Measurements from ENCODE around the gene LIN52.
A peak's percentile ranks its signal among the peaks of the same experiment; 100 is the strongest.

GRCh38 chr14:74084277-74085046 lies at the start of gene LIN52, which contains the start of gene ALDH6A1:
- TF ChIP-seq CTCF (IDR thresholded peaks at IDR 0.05) (no peak), RARB (CRISPR knock-in tag; IDR thresholded peaks at IDR 0.05) (no peak), POLR2A (IDR thresholded peaks at IDR 0.05; ENCODE audit: low read length) (peak; percentile 52), MAFK (IDR thresholded peaks at IDR 0.05; ENCODE audit: partially characterized antibody) (no peak), MAZ (IDR thresholded peaks at IDR 0.05; ENCODE audit: borderline replicate concordance, low read depth, low read length) (no peak), ESRRA (IDR thresholded peaks at IDR 0.05; ENCODE audit: borderline replicate concordance, low read length) (no peak)
